Suprapubic skin (tissue), 4 donors: ENCODE measurements around the gene SPDYE1. TPM values are rescaled to one million over a fixed set of nuclear protein-coding genes. Genes with fewer than 3 reads are reported as not detected.
A peak's percentile ranks its signal among the peaks of the same experiment; 100 is the strongest.
"Not testable (repeated sequence)": the region's sequence is repeated elsewhere in the genome, so short reads cannot be mapped to it uniquely, and the experiment has no call there.

Source experiments
- DNase-seq, 2 donors: peaks; one replicate each; pipeline ENCODE4 v3.0.0-alpha.2; 2019; ENCODE audit warnings: low spot score in 2 of 2
- H3K27ac ChIP-seq: fragments of 200-600 bp; sonication (generic); one replicate; pipeline ENCODE4 v1.5.1; 2019
- H3K27me3 ChIP-seq: fragments of 200-600 bp; sonication (generic); one replicate; pipeline ENCODE4 v1.5.1; 2019
- H3K36me3 ChIP-seq: fragments of 200-600 bp; sonication (generic); one replicate; pipeline ENCODE4 v1.5.1; 2019
- H3K4me1 ChIP-seq: fragments of 200-600 bp; sonication (generic); one replicate; pipeline ENCODE4 v1.5.1; 2019
- H3K4me3 ChIP-seq: fragments of 200-600 bp; sonication (generic); one replicate; pipeline ENCODE4 v1.5.1; 2019; ENCODE audit warnings: mild to moderate bottlenecking
- H3K9me3 ChIP-seq: fragments of 200-600 bp; sonication (generic); one replicate; pipeline ENCODE4 v1.5.1; 2019
- CTCF ChIP-seq, 2 donors: fragments of 200-600 bp in 1 of 2; fragments of 450-650 bp in 1 of 2; sonication (generic) in 1 of 2; IDR thresholded peaks; one replicate each; pipeline ENCODE4 v1.5.1; 2016 to 2019; ENCODE audit warnings: antibody characterized with exemption in 2 of 2, mild to moderate bottlenecking in 1 of 2, moderate library complexity in 1 of 2
- EP300 ChIP-seq: sonication (generic); formaldehyde crosslinking; IDR thresholded peaks from one replicate; pipeline ENCODE4 v1.6.1; 2017; ENCODE audit warnings: antibody characterized with exemption
- POLR2A ChIP-seq, 2 donors: fragments of 450-650 bp; IDR thresholded peaks; one replicate each; pipeline ENCODE4 v1.6.1; 2017; ENCODE audit warnings: antibody characterized with exemption in 2 of 2, mild to moderate bottlenecking in 2 of 2, moderate library complexity in 2 of 2
- POLR2AphosphoS5 ChIP-seq, 3 donors: sonication (generic); formaldehyde crosslinking; IDR thresholded peaks; one replicate each; pipeline ENCODE4 v1.6.1; 2017; ENCODE audit warnings: antibody characterized with exemption in 3 of 3
- WGBS: methylation state at CpG from one replicate; pipeline ENCODE4 v1.1.5; 2018; 5-methylcytosine and 5-hydroxymethylcytosine counted together
- total RNA-seq, 4 donors: library from RNA; depleted of rRNA; stranded (reverse); fragments of >200 nt; gene quantifications; one replicate each; pipeline ENCODE4 v1.1.0, GENCODE V29; 2016

Gene SPDYE1
- total RNA-seq, 4 donors from 2014 or later, result not detected

DNA sequence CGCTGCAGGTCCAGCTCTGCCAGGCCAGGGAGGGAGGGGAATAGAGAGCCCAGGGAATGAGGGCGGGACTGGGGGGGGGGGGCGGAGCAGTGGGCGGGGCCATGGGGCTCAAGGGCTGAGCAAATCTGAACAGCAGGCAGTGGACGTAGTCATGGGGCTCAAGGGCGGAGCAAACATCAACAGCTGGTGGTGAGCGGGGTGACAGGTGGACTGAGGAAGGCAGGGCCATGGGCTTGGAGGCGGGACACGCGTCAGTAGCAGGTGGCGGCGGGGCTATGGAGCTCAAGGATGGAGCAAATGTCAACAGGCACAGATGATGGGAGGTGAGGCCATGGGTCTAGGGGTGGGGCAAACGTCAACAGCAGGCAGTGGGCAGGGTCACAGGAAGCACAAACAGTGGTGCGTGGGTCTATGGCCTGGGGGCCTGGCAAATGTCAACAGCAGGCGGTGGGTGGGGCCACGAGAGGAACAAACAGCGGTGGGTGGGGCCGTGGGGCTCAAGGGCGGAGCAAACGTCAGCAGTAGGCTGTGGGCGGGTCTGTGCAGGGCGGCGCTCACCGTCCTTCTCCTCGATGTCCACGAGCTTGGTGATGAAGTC, 41.4 kb downstream of the SPDYE1 start:
- H3K9me3 ChIP-seq, H3K27ac ChIP-seq, H3K36me3 ChIP-seq, H3K27me3 ChIP-seq: not testable (repeated sequence)
- H3K4me3 ChIP-seq, result peak overlapping the region; percentile 8
- 0% methylated on average over 3 of the region's 26 CpGs for WGBS
- peaks cover 19% of the 10 kb centered on the region for H3K4me1 ChIP-seq
- DNase-seq, result peak; percentile 96 to 97

GRCh38 chr7:44039800-44040492, 42.2 kb downstream of the SPDYE1 start:
- not testable (repeated sequence) for H3K27me3 ChIP-seq, H3K36me3 ChIP-seq, DNase-seq, H3K9me3 ChIP-seq, H3K27ac ChIP-seq
- Histone ChIP-seq H3K4me3 (peak overlapping the region; percentile 49), H3K4me1 (peaks cover 20% of the 10 kb centered on the region)
- WGBS, result no CpG with 5 or more reads among the region's 40 CpGs

- Histone ChIP-seq H3K4me3 (peak overlapping the region; percentile 49), H3K4me1 (peaks cover 24% of the 10 kb centered on the region)
- not testable (repeated sequence) for DNase-seq, H3K36me3 ChIP-seq, H3K9me3 ChIP-seq, H3K27me3 ChIP-seq, H3K27ac ChIP-seq
- WGBS, result no CpG with 5 or more reads among the region's 46 CpGs
- TF ChIP-seq CTCF (IDR thresholded peaks at IDR 0.05), result peak in 1 of 2 donors; percentile 32
These were observed 42.8 kb downstream of the SPDYE1 start for GRCh38 chr7:44040493-44040891.

DNA sequence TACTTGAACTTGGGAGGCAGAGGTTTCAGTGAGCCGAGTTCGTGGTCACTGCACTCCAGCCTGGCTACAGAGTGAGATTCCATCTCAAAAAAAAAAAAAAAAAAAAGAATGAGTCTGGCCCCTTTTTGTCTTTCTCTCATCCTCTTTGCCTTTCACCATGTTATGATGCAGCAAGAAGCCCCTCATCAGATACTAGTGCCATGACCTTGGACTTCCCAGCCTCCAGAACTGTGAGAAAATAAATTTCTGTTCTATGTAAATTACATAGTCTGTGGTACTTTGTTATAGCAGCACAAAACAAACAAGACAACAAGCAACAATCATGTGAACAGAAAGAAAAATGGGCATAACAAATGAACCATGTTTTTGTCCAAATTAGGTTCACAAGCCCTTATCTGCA, 44.5 kb downstream of the SPDYE1 start:
- no peak for DNase-seq
- H3K4me1 ChIP-seq, result peaks cover 36% of the 10 kb centered on the region
- H3K4me3 ChIP-seq, result no peak overlapping the region
- no peaks in the 10 kb centered on the region for H3K27me3 ChIP-seq
- H3K27ac ChIP-seq, result no peak overlapping the region
- TF ChIP-seq EP300, result no peak
- no peak for TF ChIP-seq POLR2AphosphoS5 (IDR thresholded peaks at IDR 0.05)
- TF ChIP-seq POLR2A (IDR thresholded peaks at IDR 0.05), result no peak
- no peak for TF ChIP-seq CTCF (IDR thresholded peaks at IDR 0.05)
- H3K36me3 ChIP-seq, result no peaks in the 10 kb centered on the region
- H3K9me3 ChIP-seq, result no peaks in the 10 kb centered on the region
- WGBS, result 94% methylated on average over 2 of the region's 2 CpGs

- Histone ChIP-seq H3K27ac (peak overlapping the region; percentile 92), H3K4me1 (peaks cover 36% of the 10 kb centered on the region), H3K9me3 (no peaks in the 10 kb centered on the region), H3K4me3 (peak overlapping the region; percentile 90), H3K36me3 (no peaks in the 10 kb centered on the region), H3K27me3 (no peaks in the 10 kb centered on the region)
- no peak for DNase-seq
- TF ChIP-seq POLR2AphosphoS5 (IDR thresholded peaks at IDR 0.05) (no peak), POLR2A (IDR thresholded peaks at IDR 0.05) (no peak), CTCF (IDR thresholded peaks at IDR 0.05) (no peak), EP300 (no peak)
- 26% methylated on average over 8 of the region's 8 CpGs for WGBS
These were observed 46.2 kb downstream of the SPDYE1 start for GRCh38 chr7:44043902-44044301.

- 0% methylated on average over 12 of the region's 74 CpGs for WGBS
- peak in 2 of 3 donors; percentile 53 to 84 for TF ChIP-seq POLR2AphosphoS5 (IDR thresholded peaks at IDR 0.05)
- peak in 1 of 2 donors; percentile 63 for TF ChIP-seq POLR2A (IDR thresholded peaks at IDR 0.05)
- no peak for TF ChIP-seq CTCF (IDR thresholded peaks at IDR 0.05)
- TF ChIP-seq EP300, result no peak
These were observed 46.9 kb downstream of the SPDYE1 start, which contains the start of gene DBNL for GRCh38 chr7:44044315-44045225. DBNL (plus strand) TSS chr7:44044702; CDS start chr7:44044738, 36 bp downstream.

More at GRCh38 chr7:44044315-44045225, 46.9 kb downstream of the SPDYE1 start, which contains the start of gene DBNL:
- Histone ChIP-seq H3K36me3 (peaks cover under 1% of the 10 kb centered on the region), H3K4me3 (peak within 1 kb of the TSS; percentile 90), H3K9me3 (no peaks in the 10 kb centered on the region), H3K27me3 (no peaks in the 10 kb centered on the region), H3K27ac (peak within 1 kb of the TSS; percentile 92), H3K4me1 (peaks cover 41% of the 10 kb centered on the region)
- DNase-seq, result peak; percentile 97 to 98
